Loucy (cell line): ENCODE results near the gene LASP1.

Experiments used
- H2AFZ ChIP-seq: fragments of 200-600 bp; sonication (generic); 2 replicates; pipeline ENCODE4 v1.6.0; 2016; ENCODE audit warnings: antibody characterized with exemption, mild to moderate bottlenecking, low read length, moderate library complexity
- H3F3A ChIP-seq: fragments of 200-600 bp; 2 replicates; pipeline ENCODE4 v1.6.0; 2016; ENCODE audit warnings: antibody characterized with exemption, low read depth, mild to moderate bottlenecking
- H3K27me3 ChIP-seq: fragments of 200-600 bp; sonication (generic); 2 replicates; pipeline ENCODE4 v1.6.1; 2014; ENCODE audit warnings: low read length, mild to moderate bottlenecking; ENCODE audit not compliant: insufficient read depth, poor library complexity, severe bottlenecking
- H3K36me3 ChIP-seq: fragments of 200-600 bp; sonication (generic); 2 replicates; pipeline ENCODE4 v1.6.1; 2016; ENCODE audit warnings: low read length; ENCODE audit not compliant: insufficient read depth
- H3K4me1 ChIP-seq: fragments of 200-600 bp; sonication (generic); 2 replicates; pipeline ENCODE4 v1.5.1; 2014; ENCODE audit warnings: low read length, mild to moderate bottlenecking; ENCODE audit not compliant: insufficient read depth, poor library complexity, severe bottlenecking
- H3K4me2 ChIP-seq: fragments of 200-600 bp; sonication (generic); 2 replicates; pipeline ENCODE4 v1.6.0; 2014; ENCODE audit warnings: antibody characterized with exemption, low read length, low read depth, mild to moderate bottlenecking; ENCODE audit not compliant: poor library complexity, severe bottlenecking
- H3K4me3 ChIP-seq: fragments of 200-600 bp; sonication (generic); 2 replicates; pipeline ENCODE4 v1.5.1; 2014; ENCODE audit warnings: low read length, mild to moderate bottlenecking, mixed read lengths; ENCODE audit not compliant: poor library complexity, severe bottlenecking
- H3K79me2 ChIP-seq: fragments of 200-600 bp; sonication (generic); 2 replicates; pipeline ENCODE4 v1.6.1; 2014; ENCODE audit warnings: low read length; ENCODE audit not compliant: insufficient read depth
- H3K9ac ChIP-seq: fragments of 200-600 bp; sonication (generic); 2 replicates; pipeline ENCODE4 v1.6.0; 2014; ENCODE audit warnings: mild to moderate bottlenecking, low read depth, low read length, moderate library complexity; ENCODE audit not compliant: poor library complexity, severe bottlenecking
- H3K9me2 ChIP-seq: fragments of 200-600 bp; sonication (generic); replicated peaks from 2 replicates; pipeline ENCODE4 v1.6.1; 2016; ENCODE audit warnings: low read depth, low read length, mixed read lengths
- H3K9me3 ChIP-seq: fragments of 200-600 bp; sonication (generic); 2 replicates; pipeline ENCODE4 v1.6.1; 2014; ENCODE audit warnings: mild to moderate bottlenecking, antibody characterized with exemption, low read length, low read depth; ENCODE audit not compliant: insufficient read depth
- H4K20me1 ChIP-seq: fragments of 200-600 bp; sonication (generic); 2 replicates; pipeline ENCODE4 v1.6.0; 2014; ENCODE audit warnings: antibody characterized with exemption, low read length, mild to moderate bottlenecking; ENCODE audit not compliant: insufficient read depth, poor library complexity, severe bottlenecking
- EZH2phosphoT487 ChIP-seq: fragments of 200-600 bp; IDR thresholded peaks from 2 replicates; pipeline ENCODE4 v1.6.1; 2018; ENCODE audit warnings: antibody characterized with exemption, mild to moderate bottlenecking, moderate library complexity, borderline replicate concordance
- TF ChIP-seq, protein P1 (sequence below): fragments of 200-600 bp; sonication (generic); conservative IDR thresholded peaks from 2 replicates; pipeline ENCODE4 v1.5.1; 2014; ENCODE audit warnings: mild to moderate bottlenecking, antibody characterized with exemption, low read length

The LASP1 gene

DNA sequence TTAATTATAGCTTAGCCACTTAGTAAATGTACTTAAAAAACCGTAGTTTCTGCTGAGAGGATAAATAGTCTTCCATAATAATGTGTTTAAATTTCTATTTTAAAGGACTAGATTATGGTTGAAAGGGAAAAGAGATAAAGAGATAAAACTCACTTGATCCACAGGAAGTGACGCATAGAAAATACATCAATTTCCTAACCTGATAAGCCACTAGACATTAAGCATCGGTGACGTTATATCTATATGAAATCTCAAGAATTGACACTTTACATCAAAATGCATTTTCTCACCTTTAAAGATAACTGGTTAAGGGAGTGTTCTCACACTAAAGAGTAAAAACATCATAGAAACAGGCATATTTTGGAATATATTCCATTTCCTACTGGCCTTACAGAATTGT, 91.6 kb downstream of the LASP1 start:
- Histone ChIP-seq H3K4me1 (peaks cover 24% of the 10 kb centered on the region), H3K36me3 (no peaks in the 10 kb centered on the region), H3K9me3 (no peaks in the 10 kb centered on the region), H4K20me1 (no peaks in the 10 kb centered on the region), H3K27me3 (no peaks in the 10 kb centered on the region), H3K79me2 (no peaks in the 10 kb centered on the region), H3K4me2 (no peak overlapping the region), H3F3A (no peaks in the 10 kb centered on the region), H3K4me3 (no peak overlapping the region), H3K9ac (no peak overlapping the region), H3K9me2 (no peaks in the 10 kb centered on the region), H2AFZ (no peak overlapping the region)
- TF ChIP-seq, protein P1, sequence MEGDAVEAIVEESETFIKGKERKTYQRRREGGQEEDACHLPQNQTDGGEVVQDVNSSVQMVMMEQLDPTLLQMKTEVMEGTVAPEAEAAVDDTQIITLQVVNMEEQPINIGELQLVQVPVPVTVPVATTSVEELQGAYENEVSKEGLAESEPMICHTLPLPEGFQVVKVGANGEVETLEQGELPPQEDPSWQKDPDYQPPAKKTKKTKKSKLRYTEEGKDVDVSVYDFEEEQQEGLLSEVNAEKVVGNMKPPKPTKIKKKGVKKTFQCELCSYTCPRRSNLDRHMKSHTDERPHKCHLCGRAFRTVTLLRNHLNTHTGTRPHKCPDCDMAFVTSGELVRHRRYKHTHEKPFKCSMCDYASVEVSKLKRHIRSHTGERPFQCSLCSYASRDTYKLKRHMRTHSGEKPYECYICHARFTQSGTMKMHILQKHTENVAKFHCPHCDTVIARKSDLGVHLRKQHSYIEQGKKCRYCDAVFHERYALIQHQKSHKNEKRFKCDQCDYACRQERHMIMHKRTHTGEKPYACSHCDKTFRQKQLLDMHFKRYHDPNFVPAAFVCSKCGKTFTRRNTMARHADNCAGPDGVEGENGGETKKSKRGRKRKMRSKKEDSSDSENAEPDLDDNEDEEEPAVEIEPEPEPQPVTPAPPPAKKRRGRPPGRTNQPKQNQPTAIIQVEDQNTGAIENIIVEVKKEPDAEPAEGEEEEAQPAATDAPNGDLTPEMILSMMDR: no peak
- TF ChIP-seq EZH2phosphoT487: no peak

DNA sequence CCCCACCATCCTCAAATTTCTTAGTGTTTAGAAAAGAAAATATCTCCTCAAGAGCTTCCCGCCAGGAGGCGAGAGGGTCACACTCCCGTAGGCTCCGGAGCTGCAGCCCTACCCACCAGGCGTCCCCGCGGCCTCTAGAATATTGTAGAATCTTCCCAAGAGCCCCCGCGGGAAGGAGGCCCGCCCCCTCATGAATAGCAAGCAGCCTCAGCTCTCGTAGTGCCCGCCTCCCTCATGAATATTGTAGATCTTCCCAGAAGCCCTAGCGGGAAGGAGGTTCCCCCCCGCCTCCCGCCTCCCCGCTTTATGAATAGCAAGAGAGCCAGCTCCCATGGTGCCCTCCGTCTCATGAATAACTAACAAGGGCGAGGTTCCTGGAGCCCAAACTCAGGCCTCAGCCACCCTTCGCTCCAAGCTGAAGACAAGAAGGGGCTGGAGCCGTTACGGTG, 97.5 kb downstream of the LASP1 start, which contains the start of gene FBXO47:
Gene FBXO47 (minus strand): TSS at position 114 of the 449 bp plus-strand sequence. CDS start 4,378 bp downstream, outside the sequence.
- no peaks in the 10 kb centered on the region for H3K36me3 ChIP-seq
- no peaks in the 10 kb centered on the region for H3F3A ChIP-seq
- H3K4me3 ChIP-seq: no peak within 1 kb of the TSS
- TF ChIP-seq, protein P1: no peak
- no peak for TF ChIP-seq EZH2phosphoT487
- H3K27me3 ChIP-seq: no peaks in the 10 kb centered on the region
- no peaks in the 10 kb centered on the region for H3K4me1 ChIP-seq
- no peaks in the 10 kb centered on the region for H3K9me3 ChIP-seq
- no peaks in the 10 kb centered on the region for H3K9me2 ChIP-seq
- H4K20me1 ChIP-seq: no peaks in the 10 kb centered on the region
- H3K79me2 ChIP-seq: no peaks in the 10 kb centered on the region
- H3K9ac ChIP-seq: no peak within 1 kb of the TSS
- H3K4me2 ChIP-seq: no peak within 1 kb of the TSS
- no peak within 1 kb of the TSS for H2AFZ ChIP-seq

DNA sequence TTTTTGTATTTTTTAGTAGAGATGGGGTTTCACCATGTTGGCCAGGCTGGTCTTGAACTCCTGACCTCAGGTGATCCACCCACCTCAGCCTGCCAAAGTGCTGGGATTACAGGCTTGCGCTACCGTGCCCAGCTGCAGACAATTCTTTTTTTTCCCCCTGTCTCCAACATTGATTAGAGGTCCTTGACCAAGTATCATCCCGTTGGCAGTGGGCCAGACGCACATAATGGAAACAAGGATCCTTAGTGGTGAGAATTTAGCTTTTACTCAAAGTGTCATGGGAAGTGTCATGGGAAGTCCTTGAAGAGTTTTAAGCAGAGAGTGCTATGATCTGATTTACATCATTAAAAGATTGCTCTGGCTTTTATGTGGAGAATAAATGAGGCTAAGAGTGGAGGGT, 99.4 kb downstream of the LASP1 start:
- Histone ChIP-seq H3K79me2 (no peaks in the 10 kb centered on the region), H2AFZ (no peak overlapping the region), H3K9ac (no peak overlapping the region), H3K4me2 (no peak overlapping the region), H3K4me3 (no peak overlapping the region), H3K4me1 (no peaks in the 10 kb centered on the region), H4K20me1 (no peaks in the 10 kb centered on the region), H3K36me3 (no peaks in the 10 kb centered on the region), H3K9me2 (no peaks in the 10 kb centered on the region), H3F3A (no peaks in the 10 kb centered on the region), H3K27me3 (no peaks in the 10 kb centered on the region), H3K9me3 (no peaks in the 10 kb centered on the region)
- TF ChIP-seq, protein P1: no peak
- no peak for TF ChIP-seq EZH2phosphoT487
